GM21786 (cell line): ENCODE measurements around the gene ADSS2.

ENCODE experiments used
- ATAC-seq: cut with Tn5 transposase; IDR thresholded peaks from one replicate; pipeline ENCODE4 v1.9.1; 2021; ENCODE audit not compliant: unreplicated experiment

ADSS2 gene

DNA sequence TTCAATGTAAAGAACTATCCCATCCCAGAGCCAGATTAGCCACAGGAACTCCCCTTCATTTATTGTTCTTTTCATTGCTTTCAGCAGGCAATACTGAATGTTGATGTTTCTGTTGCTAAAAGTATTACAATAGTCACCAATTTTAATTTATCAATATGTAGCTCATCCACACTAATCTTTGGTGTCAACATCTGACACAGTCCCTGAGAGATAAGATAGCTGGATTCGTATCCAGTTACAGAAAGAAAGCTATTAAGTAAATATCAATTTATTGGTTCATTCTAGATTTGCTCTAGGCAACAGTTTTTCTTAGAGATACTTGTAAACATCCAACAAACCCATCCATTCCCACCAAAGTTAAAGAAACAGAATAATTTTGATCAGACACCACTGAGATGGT, 4.7 kb downstream of the ADSS2 start:
- ATAC-seq, result no peak

DNA sequence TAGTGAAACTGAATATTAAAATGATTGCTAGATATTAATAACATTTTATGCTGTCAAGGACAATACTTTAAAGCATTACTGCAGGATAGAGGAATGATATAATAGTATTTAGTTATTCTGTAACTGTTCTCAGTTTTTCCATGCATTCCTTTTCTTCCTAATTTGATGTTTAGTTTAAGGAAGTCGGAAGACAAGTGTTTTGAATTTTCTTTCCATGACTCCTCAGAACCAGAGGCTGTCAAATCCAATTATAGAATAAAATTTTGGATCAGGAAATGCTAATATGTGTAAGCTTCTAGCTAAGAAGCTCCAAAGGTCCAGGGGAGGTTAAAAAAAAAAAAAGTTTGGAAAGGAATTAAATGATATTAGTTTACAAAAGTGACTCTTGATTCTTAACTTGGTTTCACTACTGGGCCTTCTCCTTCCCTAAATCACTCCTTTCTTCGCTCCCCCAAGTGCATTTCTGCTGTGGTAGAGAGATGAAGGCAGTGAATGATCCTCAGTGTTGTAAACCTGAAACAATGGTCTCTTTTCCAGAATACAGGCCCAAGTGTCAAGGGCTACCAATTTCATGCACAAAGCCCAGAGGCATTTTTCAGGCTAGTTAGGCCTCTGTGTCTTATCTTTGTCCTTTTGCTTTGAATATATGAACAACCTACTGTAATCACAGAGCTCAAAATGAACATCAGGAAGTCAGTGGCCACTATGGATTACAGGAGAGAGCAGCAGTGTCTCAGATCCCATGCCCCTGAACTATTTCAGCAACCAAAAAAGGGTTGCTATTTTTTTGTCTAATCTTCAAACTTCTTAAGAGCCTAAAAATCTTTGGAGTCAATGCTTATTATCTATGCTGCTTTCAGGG, 6.2 kb downstream of the ADSS2 start:
- ATAC-seq, result no peak

DNA sequence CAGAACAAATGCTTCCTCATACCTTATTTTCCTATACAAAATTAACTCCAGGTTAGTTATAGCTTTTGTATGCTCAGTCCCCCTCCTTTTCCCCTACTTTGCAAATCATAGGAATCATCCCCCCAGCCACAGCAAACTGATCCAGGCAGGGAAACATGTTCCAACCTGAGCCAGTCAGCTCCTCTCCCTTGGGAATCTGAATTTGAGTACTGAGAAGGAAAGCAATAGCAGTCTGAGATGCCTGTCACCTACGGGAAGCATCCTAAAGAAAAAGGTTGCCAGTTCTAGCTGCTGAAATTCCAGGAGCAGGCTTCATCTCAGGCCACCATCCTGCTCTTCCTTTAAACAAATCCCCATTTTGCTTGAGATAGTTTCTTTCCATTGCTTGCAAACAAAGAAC, 6.9 kb downstream of the ADSS2 start:
- ATAC-seq, result no peak

DNA sequence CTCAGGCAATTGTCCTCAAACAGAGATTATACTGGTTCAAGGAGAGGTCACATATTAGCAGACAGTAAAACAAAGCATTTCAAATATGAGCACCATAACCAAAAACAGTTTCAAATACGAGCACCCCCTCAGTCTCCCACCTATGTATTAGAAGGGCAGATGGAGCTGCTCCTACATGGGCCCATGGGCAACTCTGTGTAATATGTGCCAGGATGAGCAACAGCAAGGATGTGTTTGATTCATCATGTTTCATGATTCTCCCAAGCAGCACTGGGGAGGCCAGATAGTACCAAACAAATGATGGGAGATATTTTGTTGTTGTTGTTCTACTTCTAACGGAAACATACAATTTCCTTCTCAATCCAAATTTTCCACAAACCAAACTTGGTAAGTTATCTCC, 8.9 kb downstream of the ADSS2 start:
- ATAC-seq, result no peak

DNA sequence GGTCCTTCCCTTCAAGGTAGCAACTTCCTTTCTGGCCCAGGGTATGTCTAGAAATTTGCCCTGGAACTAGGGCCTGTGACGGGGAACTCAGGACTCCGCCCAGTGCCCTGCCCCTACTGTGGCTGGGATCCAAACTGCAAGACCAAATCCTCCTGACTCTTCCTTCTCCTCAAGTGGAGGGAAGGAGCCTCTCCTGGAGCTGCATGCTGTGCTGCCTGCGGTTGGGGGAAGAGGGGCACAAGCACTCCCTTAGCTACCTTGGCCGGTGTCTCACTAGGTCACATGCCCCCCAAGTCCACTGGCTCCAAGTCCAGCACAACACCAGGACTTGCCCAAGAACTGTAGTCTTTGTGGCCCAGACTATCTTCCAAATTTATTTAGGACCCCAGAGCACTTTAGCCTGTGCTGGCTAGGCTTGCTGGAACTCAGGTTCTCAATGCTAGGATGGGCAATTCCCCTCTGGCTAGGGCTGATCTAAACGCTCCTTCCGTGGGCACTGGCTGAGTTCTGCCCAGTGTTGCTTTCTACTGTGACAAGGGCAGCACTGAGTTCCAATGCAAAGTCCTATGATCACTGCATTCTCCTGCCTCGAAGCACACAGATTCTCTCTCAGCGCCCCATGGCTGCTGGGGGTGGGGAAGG, 12.2 kb downstream of the ADSS2 start:
- ATAC-seq, result no peak

DNA sequence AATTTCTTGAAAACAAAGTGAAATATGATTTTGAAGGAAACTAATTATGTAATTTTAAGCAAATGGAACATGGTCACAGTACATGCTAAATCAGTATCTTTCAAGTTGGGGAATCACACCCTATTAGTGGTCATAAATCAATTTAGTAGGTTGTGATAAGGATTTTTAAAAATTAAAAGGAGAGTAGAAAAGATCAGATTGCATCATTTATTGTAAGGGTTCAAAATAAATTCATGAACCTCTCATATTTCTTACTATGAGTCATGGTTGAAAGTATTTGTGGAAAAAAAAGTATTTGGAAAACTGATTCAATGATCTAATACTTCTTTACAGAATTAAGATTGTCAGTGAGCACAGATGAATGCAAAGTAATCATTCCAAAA, 14.6 kb downstream of the ADSS2 start:
- no peak for ATAC-seq

DNA sequence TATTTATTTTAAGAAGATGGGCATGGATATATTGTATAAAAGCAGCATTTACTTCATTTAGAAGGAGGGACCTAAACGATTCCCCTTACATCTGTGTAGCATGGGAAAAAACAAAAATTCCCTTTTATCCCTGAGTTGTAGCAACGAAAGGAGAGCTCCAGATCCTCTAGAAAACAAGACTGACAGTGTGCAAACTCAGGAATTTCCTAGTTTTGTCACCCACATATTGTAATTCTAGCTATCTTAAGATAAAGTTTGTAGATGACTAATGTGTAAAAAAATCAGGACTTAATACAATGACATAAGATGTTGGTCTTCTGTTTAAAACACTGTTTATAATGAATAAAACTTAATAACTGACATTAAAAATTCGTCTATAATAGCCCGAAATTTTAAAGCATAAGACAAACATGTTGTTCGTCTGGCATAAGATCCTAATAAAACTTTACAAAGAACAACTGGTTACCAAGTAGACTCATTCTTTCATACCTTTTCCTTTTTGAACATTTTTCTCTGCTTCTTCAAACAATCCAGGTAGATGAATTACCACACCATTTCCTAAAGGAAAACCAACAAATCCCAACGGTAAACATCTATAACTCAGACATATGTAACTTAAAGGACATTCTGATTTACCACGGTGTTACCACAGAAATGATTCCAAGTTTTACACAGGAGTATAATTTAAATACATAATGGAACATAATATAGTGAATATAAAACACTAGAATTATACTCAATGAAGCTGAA, 15.2 kb downstream of the ADSS2 start:
- ATAC-seq, result no peak

DNA sequence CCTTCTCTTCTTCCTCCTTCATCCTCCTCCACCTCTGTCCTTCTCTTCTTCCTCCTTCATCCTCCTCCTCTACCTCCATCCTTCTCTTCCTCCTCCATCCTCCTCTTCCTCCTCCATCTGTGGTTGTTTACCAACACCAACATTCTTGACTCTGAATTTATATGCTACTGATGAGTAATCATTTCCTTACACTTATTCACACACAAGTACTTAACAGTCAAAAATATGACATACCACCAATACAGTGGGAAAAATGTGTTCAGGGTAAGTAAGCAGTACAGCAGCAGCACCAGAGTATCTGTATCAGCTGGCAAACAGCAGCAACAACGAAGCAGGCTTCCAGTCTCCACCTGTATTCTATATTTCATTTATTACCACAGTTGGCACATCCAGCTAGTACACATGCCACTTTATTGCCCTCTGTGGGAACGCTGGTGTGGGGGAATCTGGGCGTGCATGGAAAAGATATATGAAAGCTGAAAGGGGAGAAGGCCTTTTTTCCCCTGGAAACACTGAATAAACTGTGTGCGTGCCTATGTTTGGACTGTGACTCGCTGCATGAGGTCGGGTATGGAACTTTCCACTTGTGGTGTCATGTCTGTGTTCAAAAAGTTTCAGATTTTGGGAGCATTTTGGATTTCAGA, 16.0 kb downstream of the ADSS2 start:
- ATAC-seq, result no peak

DNA sequence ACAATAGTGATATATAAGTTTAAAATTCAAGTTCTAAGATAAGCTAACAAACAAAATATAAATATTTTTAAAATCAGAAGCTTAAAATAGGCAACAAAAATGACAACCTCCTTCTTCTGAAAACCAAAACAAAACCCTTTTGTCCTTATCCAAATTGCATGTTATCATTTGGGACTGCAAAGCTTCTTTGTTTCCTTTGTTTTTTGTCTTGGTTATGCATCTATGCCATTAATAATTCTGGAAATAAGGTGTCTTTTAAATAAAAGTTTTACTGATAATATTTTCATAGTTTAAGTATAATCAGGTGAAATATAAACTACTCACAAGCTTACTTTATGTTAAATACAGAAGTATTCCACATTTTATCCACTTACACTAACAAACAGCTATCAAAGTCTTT, 20.5 kb downstream of the ADSS2 start:
- no peak for ATAC-seq

DNA sequence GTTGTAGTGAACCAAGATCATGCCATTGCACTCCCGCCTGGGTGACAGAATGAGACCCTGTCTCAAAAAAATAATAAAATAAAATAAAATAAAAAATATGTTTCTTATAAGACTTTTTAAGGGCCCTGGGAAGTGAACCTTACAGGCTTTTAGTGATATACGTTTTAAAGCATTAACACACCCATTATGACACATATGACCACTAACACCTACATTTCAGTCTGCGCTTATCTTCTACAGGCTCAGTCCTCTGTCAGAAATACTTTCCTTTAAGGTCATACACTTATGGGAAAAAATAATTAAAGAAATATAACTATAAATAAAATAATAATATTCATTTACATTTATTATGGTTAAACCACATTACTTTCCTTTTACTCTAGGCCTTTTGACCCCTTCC, 21.9 kb downstream of the ADSS2 start:
- no peak for ATAC-seq

DNA sequence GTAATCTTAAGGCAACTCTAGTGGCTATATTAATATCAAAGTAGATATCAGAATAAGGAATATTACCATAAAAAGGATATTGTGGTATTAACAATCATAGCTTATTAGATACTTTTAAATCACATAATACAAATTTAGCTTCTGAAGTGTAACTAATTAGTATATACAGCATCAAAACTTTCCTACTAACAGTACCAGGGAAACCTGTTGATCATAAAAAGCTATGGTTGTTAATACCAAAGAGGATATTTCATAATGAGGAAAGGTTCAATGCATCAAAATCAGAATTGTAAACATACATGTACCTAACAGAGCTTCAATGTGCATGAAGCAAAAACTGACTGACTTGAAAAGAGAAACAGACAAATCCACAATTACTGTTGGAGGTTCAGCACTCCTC, 24.1 kb downstream of the ADSS2 start:
- ATAC-seq, result no peak

DNA sequence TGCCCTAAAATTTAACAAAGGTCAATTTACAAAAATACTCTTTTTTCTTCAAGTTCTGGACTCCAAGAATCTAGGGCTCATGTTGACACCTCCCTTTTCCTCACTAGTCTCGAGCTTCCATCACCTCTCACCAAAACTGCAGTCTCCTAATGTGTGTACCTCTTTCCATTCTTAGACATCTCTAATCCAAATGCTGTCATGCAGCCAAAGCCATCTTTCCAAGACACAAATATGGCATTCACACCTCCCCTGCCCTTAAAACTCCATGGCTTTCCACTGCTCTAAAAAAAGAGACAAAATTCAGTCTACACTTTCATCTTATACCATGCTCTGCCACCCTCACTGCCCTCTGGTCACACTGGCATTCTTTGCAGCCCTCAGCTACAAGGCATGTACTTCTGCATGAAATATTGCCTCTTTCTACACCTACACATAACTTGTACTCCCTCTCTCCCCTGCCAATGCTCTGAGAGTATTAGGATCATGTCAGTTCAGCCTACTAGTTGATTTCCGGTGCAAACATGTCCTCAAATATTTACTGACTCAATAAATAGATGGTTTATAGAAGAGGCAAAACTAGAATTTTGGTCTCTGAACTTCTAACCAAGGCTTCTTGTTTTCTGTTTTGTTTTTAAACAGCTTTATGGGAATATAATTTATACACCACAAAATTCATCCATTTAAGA, 26.9 kb downstream of the ADSS2 start:
- no peak for ATAC-seq

DNA sequence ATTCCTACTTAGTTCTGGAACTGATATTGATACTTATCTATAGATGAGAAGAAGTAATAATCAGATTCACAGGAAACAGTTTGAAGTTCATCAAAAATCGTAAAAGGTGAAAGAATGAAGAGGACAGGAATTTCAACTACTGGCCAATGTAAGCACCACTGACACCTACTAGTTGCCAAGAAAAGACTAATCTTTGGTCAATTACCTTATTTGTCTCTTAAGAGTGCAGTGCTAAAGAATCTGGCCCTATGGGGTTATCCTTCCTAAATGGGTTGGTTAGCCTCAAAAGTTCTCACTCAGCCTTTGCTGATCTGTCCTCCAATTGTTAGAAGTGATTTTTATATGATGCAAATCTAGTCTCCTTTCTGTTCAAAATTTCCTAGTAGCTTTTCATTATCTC, 29.5 kb downstream of the ADSS2 start:
- no peak for ATAC-seq

DNA sequence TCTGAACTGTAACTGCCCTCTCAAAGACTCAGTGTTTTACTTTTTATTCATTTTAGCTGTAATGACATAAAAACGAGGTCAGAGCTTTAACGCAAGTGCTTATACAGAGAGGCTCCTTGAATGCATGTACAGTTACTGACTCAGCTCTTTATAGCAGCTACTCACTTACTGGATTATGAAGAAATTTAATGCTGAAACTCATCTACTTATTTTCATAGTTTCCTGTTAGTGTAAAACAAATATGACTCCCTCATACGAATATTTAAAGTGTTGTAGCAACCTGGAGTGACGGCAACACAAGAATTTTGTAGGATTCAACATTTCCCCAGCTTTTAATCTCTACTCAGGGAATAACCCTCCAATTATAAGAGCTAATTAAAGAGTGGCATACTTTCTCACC, 32.7 kb downstream of the ADSS2 start:
- no peak for ATAC-seq

DNA sequence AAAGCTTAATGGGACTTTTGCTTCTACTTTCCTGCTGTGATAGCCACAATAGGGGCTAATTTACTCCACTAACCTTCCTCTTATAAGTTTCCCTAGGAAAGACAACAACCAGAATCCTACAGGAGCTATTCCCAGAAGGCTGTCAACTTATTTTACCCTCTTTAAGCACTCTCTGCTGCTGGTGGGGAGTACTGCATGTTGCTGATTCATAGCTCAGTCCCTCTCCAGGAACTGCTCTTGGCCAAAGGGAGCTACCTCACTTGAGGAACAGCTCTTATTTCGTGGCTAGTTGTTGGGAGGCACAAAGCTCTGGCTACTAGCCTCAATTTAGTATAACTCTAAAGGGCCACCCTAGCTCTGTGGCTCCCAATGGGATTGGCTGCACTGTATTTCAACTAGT, 37.2 kb downstream of the ADSS2 start:
- ATAC-seq, result no peak

DNA sequence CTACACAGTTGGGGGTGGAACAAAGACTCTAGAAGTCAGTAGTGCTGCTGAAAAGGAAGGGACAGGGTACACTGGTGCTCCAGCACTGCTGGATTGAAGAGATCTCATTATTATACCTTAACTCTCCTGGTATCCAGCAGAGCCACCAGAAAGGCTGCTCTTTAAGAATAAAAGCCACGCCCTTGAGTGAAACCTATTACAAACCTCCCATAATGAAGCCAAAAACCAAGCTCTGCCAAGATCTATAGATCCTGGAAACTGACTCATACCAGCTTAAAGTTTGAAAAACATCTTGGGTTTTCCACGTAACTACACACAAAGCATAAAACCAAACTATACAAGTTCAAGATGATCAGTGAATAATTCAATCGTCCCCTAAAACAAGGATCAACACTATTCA, 38.0 kb downstream of the ADSS2 start:
- ATAC-seq, result no peak

DNA sequence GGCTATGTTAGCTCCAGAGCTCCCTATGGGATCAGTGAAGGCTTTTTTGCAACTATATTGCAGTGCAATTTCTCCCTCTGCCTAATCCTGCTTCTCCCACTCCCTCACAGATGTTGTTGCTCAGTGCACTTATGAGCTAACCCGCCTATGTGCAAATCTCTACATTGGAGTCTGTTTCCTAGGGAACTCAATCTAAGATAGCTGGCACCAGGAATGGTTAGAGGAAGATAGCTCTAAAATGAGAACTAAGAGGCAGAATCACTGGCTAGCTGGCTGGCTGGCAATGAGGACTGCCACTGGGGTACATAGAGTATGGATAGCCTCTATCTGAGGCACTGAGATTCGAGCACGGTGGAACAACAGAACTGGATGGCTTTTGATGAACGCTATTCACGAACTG, 39.5 kb downstream of the ADSS2 start:
- no peak for ATAC-seq

DNA sequence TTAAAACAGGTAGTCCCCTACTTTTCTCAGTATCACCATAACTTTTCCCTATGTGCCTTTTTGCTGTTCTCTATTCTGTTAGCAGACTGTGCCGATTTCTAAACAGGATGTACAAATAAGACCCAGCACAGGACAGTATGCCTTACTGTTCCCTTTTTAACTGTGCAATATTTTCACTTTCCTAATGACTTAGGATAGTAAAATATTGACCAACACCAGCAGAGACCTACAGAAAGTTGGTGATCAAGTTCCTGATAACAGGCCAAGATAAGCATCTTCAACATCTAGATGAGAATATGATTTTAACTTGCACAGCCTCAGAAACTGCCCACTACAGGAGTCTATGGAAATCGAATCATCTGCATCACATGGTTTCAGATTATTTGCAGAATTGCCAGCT, 42.0 kb downstream of the ADSS2 start:
- ATAC-seq, result peak; percentile 90

DNA sequence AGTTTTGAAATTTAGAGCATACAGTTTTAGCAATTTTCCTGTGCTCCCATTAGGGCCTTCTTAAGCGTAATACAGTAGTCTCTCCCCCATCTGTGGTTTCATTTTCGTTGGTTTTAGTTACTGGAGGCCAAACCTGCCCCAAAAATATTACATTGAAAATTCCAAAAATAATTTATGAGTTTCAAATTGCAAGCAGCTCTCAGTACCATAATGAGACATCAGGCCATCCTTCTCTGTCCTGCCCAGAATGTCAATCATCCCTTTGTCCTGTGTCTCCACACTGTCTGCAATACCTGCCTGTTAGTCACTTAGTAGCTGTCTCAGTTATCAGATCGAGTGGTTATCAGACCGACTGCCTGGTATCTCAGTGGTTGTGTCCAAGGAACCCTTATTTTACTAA, 45.4 kb downstream of the ADSS2 start:
- peak; percentile 72 for ATAC-seq

DNA sequence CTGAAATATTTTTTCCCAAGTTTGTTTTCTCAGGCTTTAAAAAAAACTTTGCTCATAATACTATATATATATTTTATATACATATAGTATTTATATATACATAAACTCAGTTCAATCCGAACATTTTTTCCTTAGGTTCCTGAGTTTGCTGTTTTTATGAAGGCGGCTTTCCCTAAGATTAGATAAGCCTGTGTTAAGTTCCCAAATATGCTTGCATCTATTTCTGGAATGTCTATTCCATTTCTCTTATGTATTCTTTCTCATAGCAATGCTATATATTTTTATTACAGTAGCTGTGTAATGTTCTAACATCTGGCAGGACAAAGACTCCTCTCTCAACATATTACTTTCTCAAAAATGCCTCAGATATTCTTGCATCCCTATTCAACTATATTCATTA, 45.9 kb downstream of the ADSS2 start:
- ATAC-seq, result no peak

DNA sequence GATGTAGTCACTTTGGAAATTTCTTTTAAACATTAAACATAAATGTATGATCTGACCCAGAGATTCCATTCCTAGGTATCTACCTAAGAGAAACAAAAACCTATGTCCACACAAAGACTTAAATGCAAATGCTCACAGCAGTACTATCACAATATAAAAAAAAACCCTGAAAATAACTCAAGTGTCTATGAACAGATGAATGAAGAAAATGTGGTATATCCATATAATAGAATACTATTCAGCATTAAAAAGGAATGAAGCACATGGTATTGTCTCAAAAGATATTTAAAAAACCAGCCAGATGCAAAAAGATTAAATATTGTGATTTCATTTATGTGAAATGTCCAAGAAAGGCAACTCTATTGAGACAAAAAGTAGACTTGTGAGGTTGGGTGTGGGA, 48.3 kb downstream of the ADSS2 start:
- no peak for ATAC-seq
